Epithelial cell of esophagus (primary cell): ENCODE measurements around the gene LSM2.
A peak's percentile ranks its signal among the peaks of the same experiment; 100 is the strongest.
"Not testable (repeated sequence)": the region's sequence is repeated elsewhere in the genome, so short reads cannot be mapped to it uniquely, and the experiment has no call there.

Experiments
- DNase-seq: peaks from one replicate; pipeline ENCODE4 v3.0.0; 2010; ENCODE audit warnings: low read depth
- H3K4me3 ChIP-seq: 2 replicates; pipeline ENCODE4 v1.5.1; 2011; ENCODE audit warnings: mild to moderate bottlenecking, low read length, control low read depth
- CTCF ChIP-seq: IDR thresholded peaks from 2 replicates; pipeline ENCODE4 v1.5.1; 2011; ENCODE audit warnings: low read depth, mild to moderate bottlenecking, low read length, control low read depth, inconsistent platforms; ENCODE audit not compliant: insufficient read depth; ENCODE audit errors: missing control alignments

LSM2 gene

GRCh38 chr6:31806470-31807272 lies at the start of gene LSM2:
LSM2 (minus strand) TSS chr6:31806966; CDS start chr6:31806757, 209 bp downstream.
- peak; percentile 2 for TF ChIP-seq CTCF
- peak; percentile 96 for DNase-seq

GRCh38 chr6:31851980-31852718 lies 45.4 kb upstream of the LSM2 start:
- H3K4me3 ChIP-seq, DNase-seq: not testable (repeated sequence)

More at GRCh38 chr6:31806470-31807272, at the start of gene LSM2:
- peak within 1 kb of the TSS; percentile 83 for H3K4me3 ChIP-seq

- H3K4me3 ChIP-seq: no peak overlapping the region
- no peak for DNase-seq
- TF ChIP-seq CTCF: no peak
Measured at GRCh38 chr6:31851485-31851832, 44.7 kb upstream of the LSM2 start.

GRCh38 chr6:31850765-31851484 lies 44.2 kb upstream of the LSM2 start:
- no peak overlapping the region for H3K4me3 ChIP-seq
- DNase-seq: no peak
- TF ChIP-seq CTCF: no peak

- DNase-seq: no peak
- no peak for TF ChIP-seq CTCF
- no peak overlapping the region for H3K4me3 ChIP-seq
Measured at GRCh38 chr6:31847276-31847978, 40.7 kb upstream of the LSM2 start.

GRCh38 chr6:31844507-31844906 lies 37.7 kb upstream of the LSM2 start:
- no peak for TF ChIP-seq CTCF
- no peak for DNase-seq
- no peak overlapping the region for H3K4me3 ChIP-seq

- TF ChIP-seq CTCF: no peak
- H3K4me3 ChIP-seq: no peak overlapping the region
- no peak for DNase-seq
Measured at GRCh38 chr6:31842053-31842452, 35.3 kb upstream of the LSM2 start.

GRCh38 chr6:31839779-31840126 lies 33.0 kb upstream of the LSM2 start:
- not testable (repeated sequence) for H3K4me3 ChIP-seq, DNase-seq
